GM18499 (cell line): ENCODE measurements around the gene ARFIP1.

Source experiments
- ATAC-seq: cut with Tn5 transposase; IDR thresholded peaks from one replicate; pipeline ENCODE4 v1.9.1; 2021; ENCODE audit warnings: moderate number of reproducible peaks; ENCODE audit not compliant: insufficient read depth, unreplicated experiment

The ARFIP1 gene

DNA sequence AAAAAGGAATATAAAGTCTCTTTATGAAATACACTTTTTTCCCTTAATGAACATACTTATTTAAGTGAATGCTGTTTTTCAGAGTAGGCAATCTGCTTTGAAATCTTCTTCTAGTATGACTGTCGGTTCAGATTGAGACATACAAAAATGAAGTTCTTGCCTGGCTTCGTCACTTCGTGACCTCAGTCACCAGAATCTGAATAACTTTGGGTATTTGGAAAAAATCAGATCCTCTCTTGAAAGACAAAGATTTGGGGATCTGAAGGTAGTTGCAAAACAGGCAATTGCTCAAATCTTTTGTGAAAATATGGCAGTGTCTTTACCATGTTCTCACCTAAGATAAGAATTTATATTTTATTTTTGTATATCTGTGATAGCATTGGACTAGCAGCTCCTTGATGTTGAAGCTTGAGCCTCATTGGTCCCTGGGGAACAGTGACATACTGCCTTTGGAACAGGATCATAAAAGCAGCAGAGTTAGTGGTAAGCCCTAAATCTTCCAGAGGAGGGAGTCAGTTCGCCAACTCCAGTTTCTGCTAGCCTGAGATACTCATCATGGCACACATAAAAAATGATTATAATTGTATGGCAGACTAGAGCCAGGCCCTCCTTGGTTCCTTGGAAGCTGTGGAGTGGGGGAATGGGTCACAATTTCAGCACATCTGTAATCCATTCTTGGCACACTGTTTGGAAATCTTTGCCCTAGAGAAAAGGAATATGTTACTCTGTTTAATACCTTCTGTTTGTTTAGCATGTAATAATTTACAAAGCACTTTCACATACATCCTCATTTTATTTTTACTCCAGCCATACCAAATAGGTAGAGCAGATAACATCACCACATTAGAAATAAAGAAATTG, 5.0 kb downstream of the ARFIP1 start:
- no peak for ATAC-seq

DNA sequence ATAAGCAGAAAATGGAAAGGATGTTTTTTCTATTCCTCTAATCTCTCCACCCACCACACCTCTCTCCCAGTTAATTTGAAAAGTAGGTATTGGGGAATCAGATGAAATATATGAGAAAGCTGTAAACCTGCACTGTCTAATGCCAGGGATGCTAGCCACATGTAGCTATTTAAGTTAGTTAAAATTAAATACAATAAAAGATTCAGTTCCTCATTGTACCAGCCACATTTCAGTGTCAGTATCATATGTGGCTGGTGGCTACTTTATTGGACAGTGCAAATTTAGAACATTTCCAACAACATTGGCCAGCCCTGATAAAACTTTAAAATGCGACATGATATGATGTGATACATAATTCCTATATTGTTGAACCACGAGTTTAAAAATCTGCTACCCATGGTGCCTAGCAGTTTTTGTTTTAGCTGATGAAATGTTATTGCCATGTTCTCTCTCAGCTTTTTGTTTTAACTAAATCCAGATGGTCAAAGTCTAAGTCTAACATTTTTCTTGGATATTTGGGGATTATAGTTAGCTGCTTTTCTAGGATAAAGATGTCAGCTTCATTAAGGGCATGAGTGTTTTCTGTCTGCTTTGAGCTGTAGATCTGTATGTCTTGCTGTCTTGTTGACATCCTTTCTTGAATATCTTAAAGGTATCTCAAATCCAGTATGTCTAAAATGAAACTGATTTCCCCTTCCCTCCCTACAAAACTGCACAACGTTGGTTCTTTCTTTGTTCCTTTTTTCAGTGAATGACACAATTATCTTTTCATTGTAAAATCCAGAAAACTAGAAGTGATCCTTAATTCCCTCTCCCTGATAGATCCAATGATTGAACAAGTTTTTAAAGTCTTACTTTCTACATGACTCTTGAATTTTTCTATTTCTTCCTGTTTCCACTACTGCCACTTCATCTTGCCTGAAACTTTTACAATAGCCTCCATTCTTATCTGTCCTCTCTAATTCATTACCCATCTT, 6.2 kb downstream of the ARFIP1 start:
- ATAC-seq = no peak

GRCh38 chr4:152786627-152787026, 6.9 kb downstream of the ARFIP1 start:
- ATAC-seq = no peak

GRCh38 chr4:152795891-152796290, 16.1 kb downstream of the ARFIP1 start:
- ATAC-seq = no peak

- ATAC-seq = no peak
These were observed 23.8 kb downstream of the ARFIP1 start for GRCh38 chr4:152803541-152803940.

DNA sequence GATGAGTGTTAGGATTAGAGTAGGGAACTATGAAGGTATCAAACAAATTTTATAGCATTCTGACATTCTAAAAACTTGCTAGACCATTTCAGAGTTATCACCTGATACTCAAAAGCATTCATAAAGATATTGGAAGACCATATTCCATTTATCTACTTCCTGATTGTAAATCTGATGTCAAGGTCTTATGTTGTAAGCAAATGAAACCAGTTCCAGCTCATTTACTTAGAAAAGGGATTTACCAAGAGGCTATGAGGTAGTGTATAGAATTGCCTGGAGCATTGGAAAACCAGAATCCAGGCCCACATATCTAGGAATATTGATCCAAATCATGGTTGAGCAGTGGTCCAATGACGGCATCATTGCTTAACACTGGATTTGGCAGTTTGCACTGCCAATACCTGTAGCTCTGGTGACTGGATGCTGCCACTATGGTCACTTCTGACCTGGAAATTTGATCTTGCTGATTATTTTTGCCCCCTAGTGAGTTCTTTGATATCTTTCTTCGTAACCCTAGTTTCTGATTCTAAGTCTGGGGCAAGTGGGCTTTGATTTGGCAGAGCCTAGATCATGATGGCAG, 25.4 kb downstream of the ARFIP1 start:
- ATAC-seq = no peak

- no peak for ATAC-seq
These were observed 26.1 kb downstream of the ARFIP1 start for GRCh38 chr4:152805818-152806217.

DNA sequence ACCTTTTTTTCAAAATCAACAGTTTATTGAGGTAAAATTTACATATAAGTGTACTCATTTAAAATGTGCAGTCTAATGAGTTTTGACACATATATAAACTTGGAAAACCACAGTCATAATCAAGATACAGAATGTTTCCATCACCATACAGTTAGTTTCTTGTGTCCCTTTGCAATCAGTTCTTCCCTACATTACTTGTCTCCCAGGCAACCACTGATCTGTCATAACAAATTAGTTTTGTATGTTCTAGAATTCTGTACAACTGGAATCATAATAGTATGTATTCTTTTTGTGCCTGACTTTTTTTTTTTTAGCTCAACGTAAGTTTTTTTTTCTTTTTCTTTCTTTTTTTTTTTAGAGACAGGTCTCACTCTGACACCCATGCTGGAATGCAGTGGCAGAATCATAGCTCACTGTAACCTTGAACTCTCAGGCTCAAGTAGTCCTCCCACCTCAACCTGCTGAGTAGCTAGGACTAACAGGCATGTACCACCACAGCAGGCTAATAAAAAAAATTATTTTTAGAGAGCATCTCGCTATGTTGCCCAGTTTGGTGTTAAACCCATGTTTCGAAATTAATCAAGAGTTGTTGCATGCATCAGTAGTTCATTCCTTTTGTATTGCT, 26.9 kb downstream of the ARFIP1 start:
- ATAC-seq = no peak

DNA sequence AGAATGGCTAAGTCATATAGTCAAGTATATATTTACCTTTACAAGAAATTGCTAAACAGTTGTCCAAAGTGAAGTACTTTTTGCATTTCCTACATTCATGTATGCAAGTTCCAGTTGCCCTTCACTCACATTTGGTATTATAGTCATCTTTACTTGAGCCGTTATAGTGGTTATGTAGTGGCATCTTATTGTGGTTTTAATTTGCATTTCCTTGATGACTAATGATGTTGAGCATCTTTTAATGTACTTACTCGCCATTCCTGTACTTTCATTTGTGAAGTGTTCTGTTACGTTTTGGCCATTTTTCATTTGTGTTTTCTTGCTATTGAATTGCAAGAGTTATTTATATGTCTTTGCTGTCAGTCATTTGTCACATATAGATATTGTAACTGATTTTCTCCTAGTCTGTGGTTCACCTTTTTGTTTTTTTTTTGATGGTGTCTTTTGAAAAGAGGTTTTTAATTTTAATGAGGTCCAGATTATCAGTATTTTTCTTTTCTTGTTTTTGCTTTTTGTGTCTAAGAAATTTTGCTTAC, 27.6 kb downstream of the ARFIP1 start:
- ATAC-seq = no peak

- no peak for ATAC-seq
These were observed 28.9 kb downstream of the ARFIP1 start for GRCh38 chr4:152808670-152809069.

- ATAC-seq = no peak
These were observed 31.0 kb downstream of the ARFIP1 start for GRCh38 chr4:152810715-152811287.

DNA sequence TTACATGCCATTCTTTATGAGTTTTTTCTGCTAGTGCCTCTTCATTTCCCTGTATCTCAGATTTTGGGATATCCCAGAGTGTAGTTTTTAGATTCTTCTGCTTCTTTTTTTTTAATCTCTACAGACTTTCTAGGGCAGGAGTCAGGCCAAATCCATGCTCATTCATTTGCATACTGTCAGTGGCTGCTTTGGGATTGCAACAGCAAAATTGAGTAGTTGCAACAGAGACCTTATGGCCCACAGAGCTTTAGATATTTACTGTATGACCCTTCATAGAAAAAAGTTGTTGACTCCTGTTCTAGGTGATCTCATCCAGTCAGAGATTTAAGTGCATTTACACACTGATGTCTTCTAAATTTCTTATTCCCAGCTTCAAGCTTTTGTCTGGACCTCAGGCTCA, 35.3 kb downstream of the ARFIP1 start:
- ATAC-seq = no peak

- ATAC-seq = no peak
These were observed 37.6 kb downstream of the ARFIP1 start for GRCh38 chr4:152817331-152817730.

- ATAC-seq = no peak
These were observed 39.4 kb downstream of the ARFIP1 start for GRCh38 chr4:152819026-152819645.

DNA sequence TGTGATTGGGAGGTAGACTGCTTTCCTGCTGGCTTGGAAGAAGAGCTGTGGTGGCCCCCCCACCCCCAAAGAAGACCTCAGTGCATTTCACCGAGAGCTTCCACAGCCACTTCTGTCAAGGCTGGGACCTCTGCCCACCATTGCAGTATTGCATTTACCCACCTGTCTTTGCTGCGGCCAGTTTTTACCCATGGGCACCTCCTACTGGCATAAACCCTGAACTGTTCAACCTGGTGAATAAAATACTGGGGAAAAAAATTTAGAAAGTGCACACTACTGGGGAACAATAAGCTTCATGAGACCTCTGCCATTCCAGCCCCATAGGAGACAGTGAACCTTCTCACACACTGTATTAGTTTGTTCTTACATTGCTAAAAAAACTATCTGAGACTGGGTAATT, 40.3 kb downstream of the ARFIP1 start:
- no peak for ATAC-seq

- ATAC-seq = no peak
These were observed 42.6 kb downstream of the ARFIP1 start for GRCh38 chr4:152822323-152822722.

DNA sequence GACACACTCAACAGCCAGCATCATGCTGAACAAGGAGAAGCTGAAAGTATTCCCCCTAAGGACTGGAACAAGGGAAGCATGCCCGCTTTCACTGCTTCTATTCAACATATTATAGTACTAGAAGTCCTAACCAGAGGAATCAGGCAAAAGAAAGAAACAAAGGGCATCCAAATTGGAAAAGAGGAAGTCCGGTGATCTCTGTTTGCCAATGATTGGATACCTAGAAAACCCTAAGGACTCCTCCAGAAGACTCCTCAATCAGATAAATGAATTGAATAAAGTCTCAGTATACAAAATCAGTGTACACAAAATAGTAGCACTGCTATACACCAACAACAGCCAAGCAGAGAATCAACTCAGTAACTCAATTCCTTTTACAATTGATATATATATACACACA, 44.8 kb downstream of the ARFIP1 start:
- ATAC-seq = no peak

- ATAC-seq = no peak
These were observed 45.6 kb downstream of the ARFIP1 start for GRCh38 chr4:152825336-152825735.

GRCh38 chr4:152828122-152828521, 48.4 kb downstream of the ARFIP1 start:
- ATAC-seq = no peak
